HuH-7.5 (cell line): ENCODE results near the gene SGSH.
"Not testable (repeated sequence)": the region's sequence is repeated elsewhere in the genome, so short reads cannot be mapped to it uniquely, and the experiment has no call there.

Experiments
- DNase-seq: peaks from one replicate; pipeline ENCODE4 v3.0.0; 2011; ENCODE audit warnings: low spot score

Gene SGSH

GRCh38 chr17:80220054-80220735, at the start of gene SGSH, which contains the start of gene SLC26A11:
TSS of gene SGSH (minus strand) at chr17:80220333. CDS start at chr17:80220313, 20 bp downstream.
TSS of gene SLC26A11 (plus strand) at chr17:80220427. CDS start at chr17:80221561, 1,134 bp downstream.
- peak; percentile 98 for DNase-seq

- no peak for DNase-seq
These were observed 49.3 kb upstream of the SGSH start for GRCh38 chr17:80269405-80269807.

GRCh38 chr17:80268427-80268826, 48.3 kb upstream of the SGSH start:
- DNase-seq, result no peak

GRCh38 chr17:80267391-80267790, 47.3 kb upstream of the SGSH start:
- DNase-seq, result no peak

GRCh38 chr17:80265205-80266068, 45.3 kb upstream of the SGSH start:
- DNase-seq, result no peak

GRCh38 chr17:80264205-80265075, 44.3 kb upstream of the SGSH start:
- no peak for DNase-seq

- no peak for DNase-seq
These were observed 43.4 kb upstream of the SGSH start for GRCh38 chr17:80263253-80264204.

GRCh38 chr17:80262775-80263244, 42.7 kb upstream of the SGSH start:
- DNase-seq, result no peak

GRCh38 chr17:80262291-80262690, 42.2 kb upstream of the SGSH start:
- no peak for DNase-seq

GRCh38 chr17:80261895-80262279, 41.8 kb upstream of the SGSH start:
- no peak for DNase-seq

GRCh38 chr17:80261159-80261894, 41.2 kb upstream of the SGSH start:
- peak; percentile 67 for DNase-seq

GRCh38 chr17:80260791-80261158, 40.6 kb upstream of the SGSH start, which contains the start of gene RNF213:
TSS of gene RNF213 (plus strand) at chr17:80260852. CDS start at chr17:80263682, 2,830 bp downstream.
- peak; percentile 86 for DNase-seq

GRCh38 chr17:80260069-80260535, 40.0 kb upstream of the SGSH start:
- DNase-seq, result peak; percentile 93

- DNase-seq, result no peak
These were observed 39.4 kb upstream of the SGSH start for GRCh38 chr17:80259457-80260068.

GRCh38 chr17:80258296-80258695, 38.2 kb upstream of the SGSH start:
- DNase-seq, result not testable (repeated sequence)

- no peak for DNase-seq
These were observed 37.6 kb upstream of the SGSH start for GRCh38 chr17:80257716-80258213.

GRCh38 chr17:80256034-80256350, 35.9 kb upstream of the SGSH start:
- DNase-seq, result no peak

- peak; percentile 48 for DNase-seq
These were observed 34.5 kb upstream of the SGSH start for GRCh38 chr17:80254396-80255251.
